ENCODE data around the gene NET1.
"Not testable (repeated sequence)": the region's sequence is repeated elsewhere in the genome, so short reads cannot be mapped to it uniquely, and the experiment has no call there.

Gene NET1, protein sequence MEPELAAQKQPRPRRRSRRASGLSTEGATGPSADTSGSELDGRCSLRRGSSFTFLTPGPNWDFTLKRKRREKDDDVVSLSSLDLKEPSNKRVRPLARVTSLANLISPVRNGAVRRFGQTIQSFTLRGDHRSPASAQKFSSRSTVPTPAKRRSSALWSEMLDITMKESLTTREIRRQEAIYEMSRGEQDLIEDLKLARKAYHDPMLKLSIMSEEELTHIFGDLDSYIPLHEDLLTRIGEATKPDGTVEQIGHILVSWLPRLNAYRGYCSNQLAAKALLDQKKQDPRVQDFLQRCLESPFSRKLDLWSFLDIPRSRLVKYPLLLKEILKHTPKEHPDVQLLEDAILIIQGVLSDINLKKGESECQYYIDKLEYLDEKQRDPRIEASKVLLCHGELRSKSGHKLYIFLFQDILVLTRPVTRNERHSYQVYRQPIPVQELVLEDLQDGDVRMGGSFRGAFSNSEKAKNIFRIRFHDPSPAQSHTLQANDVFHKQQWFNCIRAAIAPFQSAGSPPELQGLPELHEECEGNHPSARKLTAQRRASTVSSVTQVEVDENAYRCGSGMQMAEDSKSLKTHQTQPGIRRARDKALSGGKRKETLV

DNA sequence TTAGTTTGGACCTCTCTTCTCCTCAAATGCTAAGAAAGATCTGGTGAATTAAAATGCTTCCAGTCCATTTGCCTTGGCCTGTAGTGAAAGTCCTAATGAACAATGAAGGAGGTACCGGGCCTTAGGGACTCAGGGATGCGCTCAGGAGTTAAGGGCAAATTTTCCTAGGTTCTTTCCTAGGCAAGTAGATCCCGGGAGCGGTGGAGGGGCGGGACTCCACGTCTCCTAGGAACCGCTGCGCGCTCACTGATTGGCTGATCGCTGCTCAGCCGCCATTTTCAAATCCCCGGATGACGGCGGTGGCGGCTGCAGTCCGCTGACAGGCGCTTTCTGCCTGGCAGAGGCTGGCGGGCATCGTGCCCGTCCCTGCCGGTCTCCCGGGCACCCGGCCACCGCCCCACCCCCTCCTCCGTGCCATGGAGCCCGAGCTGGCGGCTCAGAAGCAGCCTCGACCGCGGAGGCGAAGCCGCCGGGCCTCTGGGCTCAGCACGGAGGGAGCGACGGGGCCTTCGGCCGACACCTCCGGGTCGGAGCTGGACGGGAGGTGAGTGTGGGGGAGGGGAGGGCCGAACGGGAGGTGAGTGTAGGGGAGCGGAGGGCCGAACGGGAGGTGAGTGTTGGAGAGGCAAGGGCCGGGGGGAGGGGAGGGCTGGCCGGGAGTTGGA lies at the start of gene NET1:
TSS of gene NET1 (plus strand) at position 281 of the 665 bp plus-strand sequence. CDS start at position 417, 136 bp downstream.
- DNase-seq = peak; percentile 50 to 66

- no peak for DNase-seq
Observed at GRCh38 chr10:5362873-5363272, 49.5 kb upstream of the NET1 start.

GRCh38 chr10:5364374-5364773 lies 48.0 kb upstream of the NET1 start:
- DNase-seq = no peak

- DNase-seq = no peak
Observed at GRCh38 chr10:5364890-5365338, 47.4 kb upstream of the NET1 start, which contains the start of gene UCN3. Gene UCN3, plus strand, starts transcription at chr10:5364966. Its CDS starts 8,755 bp downstream, at chr10:5373721.

GRCh38 chr10:5365928-5366327 lies 46.4 kb upstream of the NET1 start:
- no peak for DNase-seq

DNA sequence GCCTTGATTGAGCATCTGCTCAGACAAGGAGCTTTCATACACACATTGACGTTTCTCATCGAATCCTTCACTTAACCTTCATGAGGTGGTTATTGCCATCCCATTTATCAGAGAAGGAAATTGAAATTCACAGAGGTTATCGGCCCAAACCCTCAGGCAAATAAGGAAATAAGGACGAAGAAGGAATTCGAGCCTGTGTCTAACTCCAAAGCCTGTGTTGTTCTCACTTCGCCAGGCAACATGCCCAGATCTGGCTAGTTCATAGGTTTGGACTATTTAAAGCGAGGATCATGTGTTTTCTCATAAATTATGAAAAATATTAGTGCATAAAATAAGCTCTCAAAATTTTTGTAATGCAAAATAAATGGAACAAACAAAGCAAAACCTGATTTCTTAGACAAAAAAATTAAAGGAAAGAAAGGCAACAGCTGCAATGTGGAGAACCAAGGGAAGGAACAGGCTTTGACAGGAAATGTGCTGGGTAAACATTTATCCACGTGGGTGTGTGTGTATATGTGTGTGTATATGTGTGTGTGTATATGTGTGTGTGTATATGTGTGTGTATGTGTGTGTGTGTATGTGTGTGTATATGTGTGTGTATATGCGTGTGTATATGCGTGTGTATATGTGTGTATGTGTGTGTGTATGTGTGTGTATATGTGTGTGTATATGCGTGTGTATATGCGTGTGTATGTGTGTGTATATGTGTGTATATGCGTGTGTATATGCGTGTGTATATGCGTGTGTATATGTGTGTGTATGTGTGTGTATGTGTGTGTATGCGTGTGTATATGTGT lies 42.8 kb upstream of the NET1 start:
- DNase-seq = no peak

DNA sequence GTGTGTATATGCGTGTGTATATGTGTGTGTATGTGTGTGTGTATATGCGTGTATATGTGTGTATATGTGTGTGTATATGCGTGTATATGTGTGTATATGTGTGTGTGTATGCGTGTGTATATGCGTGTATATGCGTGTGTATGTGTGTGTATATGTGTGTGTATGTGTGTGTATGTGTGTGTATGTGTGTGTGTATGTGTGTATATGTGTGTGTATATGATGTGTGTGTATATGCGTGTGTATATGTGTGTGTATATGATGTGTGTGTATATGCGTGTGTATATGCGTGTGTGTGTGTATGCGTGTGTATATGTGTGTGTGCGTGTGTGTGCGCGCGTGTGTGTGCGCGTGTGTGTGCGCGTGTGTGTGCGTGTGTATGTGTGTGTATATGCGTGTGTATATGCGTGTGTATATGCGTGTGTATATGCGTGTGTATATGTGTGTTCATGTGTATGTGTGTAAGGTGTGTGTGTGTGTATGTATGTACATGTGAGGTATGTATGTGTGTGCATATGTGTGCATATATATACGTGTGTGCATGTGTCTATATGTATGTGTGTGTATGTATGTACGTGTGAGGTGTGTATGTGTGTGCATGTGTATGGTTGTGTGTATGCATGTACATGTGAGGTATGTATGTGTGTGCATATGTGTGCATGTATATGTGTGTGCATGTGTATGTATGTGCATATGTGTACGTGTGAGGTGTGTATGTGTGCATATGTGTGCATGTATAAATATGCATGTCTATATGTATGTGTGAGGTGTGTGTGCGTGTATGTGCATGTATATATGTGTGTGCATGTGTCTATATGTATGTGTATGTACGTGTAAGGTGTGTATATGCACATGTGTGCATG lies 41.6 kb upstream of the NET1 start:
- no peak for DNase-seq

- DNase-seq = no peak
Observed at GRCh38 chr10:5373307-5373706, 39.0 kb upstream of the NET1 start.

DNA sequence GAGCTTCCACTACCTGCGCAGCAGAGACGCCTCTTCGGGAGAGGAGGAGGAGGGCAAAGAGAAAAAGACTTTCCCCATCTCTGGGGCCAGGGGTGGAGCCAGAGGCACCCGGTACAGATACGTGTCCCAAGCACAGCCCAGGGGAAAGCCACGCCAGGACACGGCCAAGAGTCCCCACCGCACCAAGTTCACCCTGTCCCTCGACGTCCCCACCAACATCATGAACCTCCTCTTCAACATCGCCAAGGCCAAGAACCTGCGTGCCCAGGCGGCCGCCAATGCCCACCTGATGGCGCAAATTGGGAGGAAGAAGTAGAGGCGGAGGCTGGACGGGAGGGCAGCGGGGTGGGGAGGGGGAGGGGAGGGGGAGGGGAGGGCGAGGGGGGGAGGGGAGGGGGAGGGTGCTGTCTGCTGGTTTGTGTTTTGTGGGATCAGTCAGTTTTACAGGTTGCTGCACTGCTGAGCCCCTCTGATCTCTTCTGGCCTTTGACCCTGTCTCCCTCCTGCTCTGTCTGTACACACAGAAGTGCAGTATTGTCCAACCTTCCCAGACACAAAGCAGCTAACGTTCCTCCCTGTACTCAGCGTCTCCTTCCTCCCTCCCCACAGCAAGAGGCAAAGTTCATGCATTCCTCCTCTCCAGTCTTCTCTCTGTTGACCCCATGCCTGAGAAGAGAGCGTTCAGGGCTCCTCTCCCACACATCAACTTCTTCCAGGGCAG lies 38.3 kb upstream of the NET1 start:
- no peak for DNase-seq

- DNase-seq = no peak
Observed at GRCh38 chr10:5376450-5376849, 35.9 kb upstream of the NET1 start.

GRCh38 chr10:5379202-5379601 lies 33.2 kb upstream of the NET1 start:
- not testable (repeated sequence) for DNase-seq

DNA sequence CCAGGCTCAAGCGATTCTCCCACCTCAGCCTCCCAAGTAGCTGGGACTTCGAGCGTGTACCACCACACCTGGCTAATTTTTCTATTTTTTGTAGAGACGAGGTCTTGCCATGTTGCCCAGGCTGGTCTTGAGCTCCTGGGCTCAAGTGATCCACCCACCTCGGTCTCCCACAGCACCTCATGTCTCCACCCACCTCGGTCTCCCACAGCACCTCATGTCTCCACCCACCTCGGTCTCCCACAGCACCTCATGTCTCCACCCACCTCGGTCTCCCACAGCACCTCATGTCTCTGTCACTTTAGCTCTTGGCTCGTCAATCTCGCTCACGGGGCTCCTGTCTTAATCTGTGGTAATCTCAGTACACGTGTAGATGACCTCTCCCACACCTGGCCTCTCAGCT lies 32.0 kb upstream of the NET1 start:
- not testable (repeated sequence) for DNase-seq

GRCh38 chr10:5381187-5381586 lies 31.2 kb upstream of the NET1 start:
- DNase-seq = no peak

DNA sequence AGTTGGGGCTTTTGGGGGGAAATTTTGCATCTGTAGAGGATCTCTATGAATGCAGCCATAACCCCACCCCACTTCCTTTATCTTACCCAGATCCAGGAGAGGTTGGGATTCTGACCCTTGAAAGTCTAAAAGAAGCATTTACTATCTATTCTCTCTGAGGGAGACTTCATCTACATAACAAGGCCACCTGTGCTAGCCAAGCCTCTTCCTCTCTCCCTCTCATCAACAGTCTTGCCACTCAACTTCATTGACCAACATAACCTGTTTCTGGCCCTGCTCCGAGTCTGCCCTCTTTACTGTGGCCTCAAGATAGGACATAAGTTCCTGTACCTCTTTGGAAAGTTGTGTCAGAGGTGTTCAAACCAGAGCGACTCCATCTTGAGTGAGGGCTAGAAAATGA lies 27.1 kb upstream of the NET1 start:
- no peak for DNase-seq

DNA sequence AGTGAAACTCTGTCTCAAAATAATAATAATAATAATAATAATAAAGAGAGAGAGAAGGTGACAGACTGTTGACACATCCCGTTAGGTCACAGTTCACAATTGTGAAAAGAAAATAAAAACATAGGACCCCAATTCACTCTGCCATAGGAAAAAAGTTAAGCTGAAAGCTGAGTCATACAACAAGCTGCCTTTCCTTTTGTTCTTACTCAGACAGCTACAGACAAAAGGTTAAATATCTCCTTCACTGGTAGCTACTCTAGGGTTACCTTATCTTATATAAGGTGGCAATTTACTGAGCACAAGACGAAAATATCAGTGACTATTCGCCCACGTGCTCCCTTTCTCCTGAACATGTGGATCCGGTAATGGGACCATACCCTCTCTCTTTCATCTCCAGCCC lies 25.2 kb upstream of the NET1 start:
- DNase-seq = no peak

- no peak for DNase-seq
Observed at GRCh38 chr10:5390607-5391205, 21.7 kb upstream of the NET1 start.

DNA sequence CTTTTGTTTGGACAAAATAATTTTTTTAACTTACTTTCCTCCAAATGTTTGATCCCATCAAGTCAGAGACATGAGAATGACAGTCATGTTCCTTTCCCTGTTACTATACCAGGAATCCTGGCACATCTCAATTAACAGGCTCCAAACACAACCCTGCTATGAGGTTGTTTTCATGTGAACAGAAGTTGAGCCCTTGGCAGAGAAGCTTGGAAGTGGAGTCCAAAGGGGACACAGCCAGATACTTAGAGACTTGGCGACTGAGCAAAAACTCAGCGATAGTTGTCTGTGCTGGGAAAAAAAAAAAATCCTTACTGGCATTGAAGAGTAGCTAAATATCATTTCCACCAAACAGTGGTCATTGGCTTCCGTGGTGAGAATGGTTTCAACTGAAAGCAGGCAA lies 20.6 kb upstream of the NET1 start:
- DNase-seq = no peak

DNA sequence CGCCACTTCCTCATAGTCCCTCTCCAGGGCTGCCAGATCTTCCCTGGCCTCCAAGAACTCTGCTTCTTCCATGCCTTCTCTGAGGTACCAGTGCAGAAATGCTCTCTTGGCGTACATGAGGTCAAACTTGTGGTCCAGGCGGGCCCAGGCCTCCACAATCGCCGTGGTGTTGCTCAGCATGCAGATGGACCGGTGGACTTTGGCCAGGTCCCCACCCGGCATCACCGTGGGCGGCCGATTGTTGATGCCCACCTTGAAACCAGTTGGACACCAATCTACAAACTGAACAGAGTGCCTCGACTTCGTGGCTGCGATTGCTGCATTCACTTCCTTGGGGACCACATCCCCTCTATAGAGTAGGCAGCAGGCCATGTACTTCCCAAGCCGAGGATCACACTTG lies 18.8 kb upstream of the NET1 start:
- DNase-seq = no peak

- DNase-seq = no peak
Observed at GRCh38 chr10:5395168-5395567, 17.2 kb upstream of the NET1 start.

DNA sequence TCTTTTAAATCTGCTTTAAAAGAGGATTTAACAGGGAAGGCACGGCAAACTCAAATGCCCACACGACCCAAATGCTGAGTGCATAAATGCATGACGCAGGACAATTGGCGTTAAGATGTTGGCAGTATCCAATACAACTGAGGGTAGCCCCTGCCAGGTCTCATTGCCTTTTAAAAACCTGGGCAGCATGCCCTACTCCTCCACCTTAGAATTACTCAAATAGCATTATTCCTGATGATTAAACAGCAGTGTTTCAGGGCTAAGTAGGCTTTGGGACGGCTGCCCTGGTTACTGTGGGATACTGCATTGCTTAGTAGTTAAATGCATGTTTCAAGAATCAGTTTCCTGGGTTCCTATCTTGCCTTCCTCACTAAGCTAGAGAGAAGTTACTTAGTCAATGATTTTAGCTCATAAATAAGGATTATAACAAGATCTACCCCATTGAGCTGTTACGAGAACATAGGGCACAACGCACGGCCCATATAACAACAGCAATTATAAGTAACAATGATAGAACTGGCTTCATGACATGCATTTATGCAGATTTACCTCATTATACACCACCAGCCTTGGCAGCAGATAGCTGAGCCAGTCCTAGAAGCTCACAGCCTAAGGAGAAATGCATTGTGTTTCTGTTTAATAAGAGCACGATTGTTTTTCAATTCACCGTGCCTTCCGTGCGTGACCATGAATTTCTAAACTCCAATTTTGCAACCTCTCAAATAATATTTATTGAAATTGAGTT lies 15.6 kb upstream of the NET1 start:
- no peak for DNase-seq

All from stimulated activated CD4-positive, alpha-beta T cell treated with anti-CD3 and anti-CD28 coated beads, Interleukin-4, amount 100 ng/mL, for 4 hours (primary cell).